Endothelial cell of umbilical vein (primary cell): ENCODE results near the gene TMEM273. TPM values are rescaled to one million over a fixed set of nuclear protein-coding genes. Genes with fewer than 3 reads are reported as not detected.

ENCODE experiments used
- BruUV-seq: library from RNA; stranded (reverse); fragments of 400-500 nt; replicated peaks from 2 replicates; lab custom pipeline; 2021; lab: Mats Ljungman, UMichigan
- CTCF ChIA-PET: fragments of 300-600, 350-600 bp; sonication (Branson Sonifier 250); formaldehyde crosslinking; loops from one replicate; lab custom pipeline; 2021; ENCODE audit warnings: antibody characterized with exemption, inconsistent platforms; lab: Charles Lee
- POLR2A ChIA-PET: fragments of 300-600, 350-600 bp; sonication (Branson Sonifier 250); formaldehyde crosslinking; loops from one replicate; lab custom pipeline; 2021; ENCODE audit warnings: antibody characterized with exemption, inconsistent platforms; lab: Charles Lee
- DNase-seq: peaks from one replicate; pipeline ENCODE4 v3.0.0-alpha.2; 2011; ENCODE audit warnings: low read depth, low spot score
- FAIRE-seq: peaks from 2 replicates; lab custom pipeline; 2011; peaks lifted over from hg19 to GRCh38; lab: Jason Lieb, UNC
- H2AFZ ChIP-seq: 2 replicates; pipeline ENCODE4 v1.6.0; 2012; ENCODE audit warnings: low read depth, low read length, control low read depth, inconsistent platforms
- H3K27ac ChIP-seq: 2 replicates; pipeline ENCODE4 v1.5.1; 2011; ENCODE audit warnings: low read depth, mild to moderate bottlenecking, control low read depth, low read length, moderate library complexity; ENCODE audit not compliant: insufficient read depth
- H3K27me3 ChIP-seq, 2 experiments: 2 replicates each; pipeline versions ENCODE4 v1.6.0 to v1.6.1; 2011; ENCODE audit warnings: low read length in 2 of 2, mixed read lengths in 1 of 2; ENCODE audit not compliant: control insufficient read depth in 2 of 2, insufficient read depth in 2 of 2
- H3K36me3 ChIP-seq, 2 experiments: 2 replicates in 1 of 2; 3 replicates in 1 of 2; pipeline ENCODE4 v1.5.1; 2011; ENCODE audit warnings: low read length in 2 of 2, mild to moderate bottlenecking in 1 of 2, moderate library complexity in 1 of 2; ENCODE audit not compliant: control insufficient read depth in 2 of 2, insufficient read depth in 2 of 2; ENCODE audit errors: extremely low read depth in 1 of 2
- H3K4me1 ChIP-seq: 3 replicates; pipeline ENCODE4 v1.5.1; 2011; ENCODE audit warnings: mild to moderate bottlenecking, low read length; ENCODE audit not compliant: control insufficient read depth, insufficient read depth; ENCODE audit errors: extremely low read depth
- H3K4me2 ChIP-seq: 2 replicates; pipeline ENCODE4 v1.6.1; 2011; ENCODE audit warnings: low read length, control low read depth, mixed read lengths; ENCODE audit not compliant: insufficient read depth
- H3K4me3 ChIP-seq, 3 experiments: fragments of 200-600 bp in 1 of 3; sonication (generic), shearing (Covaris generic) in 1 of 3; replicated peaks in 1 of 3; 2 replicates each; pipeline ENCODE4 v1.5.1; 2011 to 2016; ENCODE audit warnings: control low read depth in 3 of 3, low read length in 3 of 3, mild to moderate bottlenecking in 2 of 3, inconsistent platforms in 1 of 3, low read depth in 1 of 3, moderate library complexity in 1 of 3; ENCODE audit not compliant: insufficient read depth in 1 of 3
- H3K79me2 ChIP-seq: 2 replicates; pipeline ENCODE4 v1.6.0; 2012; ENCODE audit warnings: low read length, inconsistent platforms; ENCODE audit not compliant: control insufficient read depth, insufficient read depth
- H3K9ac ChIP-seq: replicated peaks from 2 replicates; pipeline ENCODE3; 2011; ENCODE audit warnings: low read length, control low read depth; ENCODE audit not compliant: insufficient read depth; ENCODE audit errors: extremely low read depth
- H3K9me1 ChIP-seq: replicated peaks from 3 replicates; pipeline ENCODE4 v1.6.0; 2011; ENCODE audit warnings: mild to moderate bottlenecking, low read length; ENCODE audit not compliant: control insufficient read depth, insufficient read depth; ENCODE audit errors: extremely low read depth
- H3K9me3 ChIP-seq: replicated peaks from 2 replicates; pipeline ENCODE4 v1.5.1; 2012; ENCODE audit warnings: low read length, inconsistent platforms; ENCODE audit not compliant: control insufficient read depth, insufficient read depth
- H4K20me1 ChIP-seq: replicated peaks from 2 replicates; pipeline ENCODE3; 2011; ENCODE audit warnings: mild to moderate bottlenecking, low read length; ENCODE audit not compliant: control insufficient read depth, insufficient read depth; ENCODE audit errors: extremely low read depth
- CTCF ChIP-seq, 2 donors: IDR thresholded peaks; 1 replicate in 1 of 2; 2 replicates in 1 of 2; pipeline ENCODE4 v1.5.1; 2011; ENCODE audit warnings: low read length in 2 of 2, mild to moderate bottlenecking in 2 of 2, moderate library complexity in 2 of 2, control low read depth in 1 of 2, inconsistent platforms in 1 of 2, low read depth in 1 of 2; ENCODE audit not compliant: insufficient read depth in 1 of 2; ENCODE audit errors: extremely low read depth in 1 of 2
- EZH2 ChIP-seq: IDR thresholded peaks from 2 replicates; pipeline ENCODE4 v1.6.1; 2012; ENCODE audit warnings: borderline replicate concordance, low read depth, mild to moderate bottlenecking, moderate library complexity, low read length, inconsistent platforms; ENCODE audit not compliant: severe bottlenecking
- FOS ChIP-seq: IDR thresholded peaks from 2 replicates; pipeline ENCODE4 v1.6.1; 2011; ENCODE audit warnings: mild to moderate bottlenecking, low read length, moderate library complexity, borderline replicate concordance; ENCODE audit not compliant: insufficient read depth
- GATA2 ChIP-seq: IDR thresholded peaks from 2 replicates; pipeline ENCODE4 v1.7.0; 2011; ENCODE audit warnings: low read depth, mild to moderate bottlenecking, moderate library complexity, mixed read lengths, low read length; ENCODE audit not compliant: insufficient read length, insufficient read depth
- JUN ChIP-seq: IDR thresholded peaks from 2 replicates; pipeline ENCODE4 v1.6.1; 2011; ENCODE audit warnings: borderline replicate concordance, low read depth; ENCODE audit not compliant: insufficient read length, insufficient read depth
- POLR2A ChIP-seq: IDR thresholded peaks from 2 replicates; pipeline ENCODE4 v1.6.1; 2012; ENCODE audit warnings: low read depth, mild to moderate bottlenecking, control low read depth, low read length
- POLR2AphosphoS5 ChIP-seq: IDR thresholded peaks from 2 replicates; pipeline ENCODE4 v1.6.1; 2012; ENCODE audit warnings: low read depth, mild to moderate bottlenecking, control low read depth, low read length, moderate library complexity; ENCODE audit not compliant: insufficient read depth
- dilution Hi-C: fragments of 300-500 bp; cut with MboI; formaldehyde crosslinking; loops from one replicate; pipeline ENCODE4 v1.15.0; 2019; ENCODE audit warnings: low sequenced_read_pairs; ENCODE audit not compliant: extremely low pct_ligation_motif_present
- intact Hi-C: fragments of 100-400 bp; cut with micrococcal nuclease; formaldehyde crosslinking; loops from one replicate; pipeline ENCODE4 v1.10.0; 2022
- polyA plus RNA-seq, 4 experiments: library from polyadenylated mRNA; depleted of rRNA in 3 of 4; stranded (reverse) in 3 of 4; unstranded in 1 of 4; fragments of >200 nt; gene quantifications; 2 replicates each; pipeline versions ENCODE4 v1.2.1 to v1.2.3, GENCODE V29; 2011 to 2012; ENCODE audit warnings: missing spikeins in 1 of 4
- total RNA-seq: library from RNA; stranded (reverse); gene quantifications from 2 replicates; pipeline ENCODE4 v1.2.3, GENCODE V29; 2021

TMEM273 gene
- total and polyA plus RNA-seq, 2 donors (not counting 3 experiments of a cell fraction or from before 2014, with no cell fraction given): 1.9 to 3.7 TPM

GRCh38 chr10:49105076-49105475, 83.1 kb downstream of the TMEM273 start:
- FAIRE-seq: no peak
- peaks cover 0 to 2% of the 10 kb centered on the region in 2 experiments for H3K27me3 ChIP-seq
- dilution Hi-C loops (no loop called here), intact Hi-C loops (no loop called here)
- TF ChIP-seq POLR2A (no peak), CTCF (IDR thresholded peaks at IDR 0.05; ENCODE audit: extremely low read depth in 1 of 2, insufficient read depth in 1 of 2, low read depth in 1 of 2, low read length in 2 of 2) (no peak), JUN (no peak), FOS (no peak), GATA2 (no peak), EZH2 (no peak), POLR2AphosphoS5 (no peak)
- no peaks in the 10 kb centered on the region for H3K9me1 ChIP-seq
- H3K36me3 ChIP-seq: no peaks in the 10 kb centered on the region
- no peaks in the 10 kb centered on the region for H3K9me3 ChIP-seq
- no peak for DNase-seq
- no peak overlapping the region for H3K4me3 ChIP-seq
- H2AFZ ChIP-seq: no peak overlapping the region
- no peaks in the 10 kb centered on the region for H3K79me2 ChIP-seq
- H3K4me2 ChIP-seq: no peak overlapping the region
- H3K27ac ChIP-seq: no peak overlapping the region
- H3K4me1 ChIP-seq: no peaks in the 10 kb centered on the region
- H3K9ac ChIP-seq: no peak overlapping the region
- BruUV-seq: no TSS peak
- ChIA-PET POLR2A (no interaction called here), CTCF (no interaction called here)
- H4K20me1 ChIP-seq: no peaks in the 10 kb centered on the region

Other genes starting within 250 kb of the TMEM273 start
- gene LRRC18, start 248.6 kb downstream of the TMEM273 start, total RNA-seq: not detected in 2 replicates
- gene LRRC18, start 248.6 kb downstream of the TMEM273 start, polyA plus RNA-seq: not detected in 2 replicates
- 0.07 and 0.12 TPM in 2 replicates for gene VSTM4, start 72.9 kb downstream of the TMEM273 start, total RNA-seq
- gene VSTM4, start 72.9 kb downstream of the TMEM273 start, polyA plus RNA-seq: 0.06 and 0.07 TPM in 2 replicates
- not detected in 2 replicates for gene FAM170B, start 54.4 kb downstream of the TMEM273 start, total RNA-seq
- not detected in 2 replicates for gene FAM170B, start 54.4 kb downstream of the TMEM273 start, polyA plus RNA-seq
- not detected in 2 replicates for gene C10orf71, start 110.8 kb upstream of the TMEM273 start, total RNA-seq
- gene C10orf71, start 110.8 kb upstream of the TMEM273 start, polyA plus RNA-seq: not detected in 2 replicates
- not detected in 2 replicates for gene DRGX, start 207.7 kb upstream of the TMEM273 start, total RNA-seq
- not detected in 2 replicates for gene DRGX, start 207.7 kb upstream of the TMEM273 start, polyA plus RNA-seq